LoVo (cell line): ENCODE data around the gene SRC.
"Not testable (repeated sequence)": the region's sequence is repeated elsewhere in the genome, so short reads cannot be mapped to it uniquely, and the experiment has no call there.

ENCODE experiments used
- DNase-seq: peaks from one replicate; pipeline ENCODE4 v3.0.0-alpha.2; 2016; ENCODE audit warnings: low spot score

SRC gene

GRCh38 chr20:37363221-37364012 lies 17.5 kb downstream of the SRC start:
- no peak for DNase-seq

GRCh38 chr20:37364013-37364926 lies 18.3 kb downstream of the SRC start:
- no peak for DNase-seq

- DNase-seq, result no peak
Observed at GRCh38 chr20:37364927-37365272, 19.0 kb downstream of the SRC start.

DNA sequence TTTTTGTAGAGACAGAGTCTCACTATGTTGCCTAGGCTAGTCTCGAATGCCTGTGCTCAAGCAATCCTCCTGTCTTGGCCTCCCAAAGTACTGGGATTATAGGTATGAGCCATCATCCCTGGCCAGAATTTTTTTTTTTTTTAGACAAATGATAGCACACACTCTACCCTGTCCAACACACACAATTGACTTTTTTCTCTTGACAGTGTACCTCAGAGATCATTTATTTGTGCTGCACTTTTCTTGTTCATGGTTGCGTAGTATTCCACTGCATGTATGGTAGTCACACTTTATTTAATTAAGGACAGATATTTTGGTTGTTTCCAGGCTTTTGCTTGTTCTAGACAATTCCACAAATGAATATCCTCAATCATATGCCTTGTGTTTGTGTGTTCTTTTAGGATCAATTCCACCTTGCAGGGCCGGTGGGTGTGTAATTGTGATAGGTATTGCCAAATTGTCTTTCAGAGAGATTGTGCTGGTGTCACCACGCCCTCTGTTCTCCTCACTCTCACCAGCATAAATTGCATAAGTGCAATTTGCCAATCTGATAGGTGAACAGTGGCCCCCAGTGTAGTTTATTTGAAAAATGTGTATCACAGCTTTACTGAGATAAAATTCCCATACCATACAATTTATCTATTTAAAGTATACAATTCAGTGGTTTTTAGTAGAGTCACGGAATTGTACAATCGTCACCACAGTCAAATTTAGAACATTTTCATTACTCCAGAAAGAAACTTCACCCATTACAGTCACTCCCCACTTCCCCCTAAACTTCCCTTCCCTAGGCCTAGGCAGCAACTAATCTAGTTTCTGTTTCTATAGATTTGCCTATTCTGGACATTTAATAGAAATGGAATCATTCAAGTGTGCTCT lies 20.1 kb downstream of the SRC start:
- DNase-seq, result no peak

DNA sequence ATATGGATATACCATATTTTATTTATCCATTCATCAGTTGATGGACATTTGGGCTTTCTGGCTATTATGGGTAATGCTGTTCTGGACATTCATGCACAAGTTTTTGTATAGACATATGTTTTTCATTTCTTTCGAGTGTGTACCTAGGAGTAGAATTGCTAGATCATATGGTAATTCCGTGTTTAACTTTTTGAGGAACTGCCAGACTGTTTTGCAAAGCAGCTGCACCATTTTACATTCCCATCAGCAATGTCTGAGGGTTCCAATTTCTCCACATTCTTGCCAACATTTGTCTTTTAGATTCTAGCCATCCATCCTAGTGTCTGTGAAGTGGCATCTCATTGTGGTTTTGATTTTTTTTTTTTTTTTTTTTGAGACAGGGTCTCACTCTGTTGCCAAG lies 20.8 kb downstream of the SRC start:
- DNase-seq, result no peak

GRCh38 chr20:37369846-37370245 lies 23.9 kb downstream of the SRC start:
- no peak for DNase-seq

GRCh38 chr20:37371845-37372244 lies 25.9 kb downstream of the SRC start:
- DNase-seq, result not testable (repeated sequence)

- DNase-seq, result no peak
Observed at GRCh38 chr20:37372441-37372840, 26.5 kb downstream of the SRC start.

GRCh38 chr20:37373020-37373598 lies 27.2 kb downstream of the SRC start:
- DNase-seq, result no peak

DNA sequence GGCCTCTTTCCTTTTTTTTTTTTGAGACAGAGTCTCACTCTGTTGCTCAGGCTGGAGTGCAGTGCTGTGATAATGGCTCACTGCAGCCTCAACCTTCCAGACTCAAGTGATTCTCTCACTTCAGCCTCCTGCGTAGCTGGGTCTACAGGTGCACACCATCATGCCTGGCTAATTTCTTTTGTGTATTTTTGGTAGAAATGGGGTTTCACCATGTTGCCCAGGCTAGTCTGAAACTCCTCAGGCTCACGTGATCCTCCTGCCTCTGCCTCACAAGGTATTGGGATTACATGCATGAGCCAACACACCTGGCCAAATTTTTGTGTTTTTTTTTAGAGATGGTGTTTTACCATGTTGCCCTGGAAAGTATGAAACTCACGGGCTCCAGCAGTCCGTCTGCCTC lies 29.3 kb downstream of the SRC start:
- DNase-seq, result no peak

DNA sequence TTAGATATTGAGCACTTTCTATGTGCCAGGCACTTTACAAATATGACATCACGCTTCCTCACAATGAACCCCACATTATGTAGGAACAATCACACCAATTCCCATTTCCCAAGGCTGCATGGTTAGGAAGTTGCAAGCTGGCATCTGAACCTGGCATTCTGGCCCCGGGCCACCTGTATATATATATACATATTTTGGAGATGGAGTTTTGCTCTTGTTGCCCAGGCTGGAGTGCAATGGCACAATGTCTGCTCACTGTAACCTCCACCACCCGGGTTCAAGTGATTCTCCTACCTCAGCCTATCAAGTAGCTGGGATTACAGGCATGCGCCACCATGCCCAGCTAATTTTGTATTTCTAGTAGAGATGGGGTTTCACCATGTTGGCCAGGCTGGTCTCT lies 30.4 kb downstream of the SRC start:
- no peak for DNase-seq

DNA sequence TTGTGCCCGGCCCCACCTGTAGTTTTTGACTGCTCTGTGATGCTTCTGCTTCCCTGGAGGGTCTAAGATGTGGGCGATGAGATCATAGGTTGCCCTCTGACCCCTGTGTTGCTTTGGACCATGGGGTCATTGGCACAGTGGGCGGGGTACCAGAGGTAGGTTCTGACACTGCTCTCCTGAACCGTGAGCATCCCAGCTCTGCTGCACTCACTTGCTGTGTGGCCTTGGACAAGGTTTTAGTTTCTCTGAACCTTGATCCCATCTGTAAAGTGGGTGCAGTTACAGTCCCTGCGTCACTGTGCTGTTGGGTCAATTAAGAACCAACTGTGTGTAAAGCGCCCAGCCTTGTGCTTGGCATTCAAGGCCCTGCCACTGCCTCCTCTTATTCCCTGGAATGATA lies 30.9 kb downstream of the SRC start:
- DNase-seq, result no peak

GRCh38 chr20:37377346-37378081 lies 31.6 kb downstream of the SRC start:
- DNase-seq, result no peak

DNA sequence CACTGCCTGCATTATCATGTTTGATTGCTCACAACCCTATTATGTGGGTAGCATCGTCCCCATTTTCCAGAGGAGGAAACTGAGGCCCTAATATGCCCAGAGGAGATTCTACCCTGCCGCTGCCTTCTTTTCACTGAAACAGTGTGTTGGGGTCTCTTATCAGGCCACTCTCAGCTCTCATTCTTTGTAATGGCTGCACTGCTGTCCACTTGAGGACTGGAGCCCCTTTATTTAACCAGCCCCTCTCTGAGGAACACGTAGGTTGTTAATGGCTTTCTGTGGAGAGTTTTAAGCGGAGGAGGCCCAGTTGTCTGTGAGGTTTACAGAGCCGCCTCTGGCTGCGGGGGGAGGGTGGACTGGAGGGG lies 32.5 kb downstream of the SRC start:
- DNase-seq, result no peak

- DNase-seq, result no peak
Observed at GRCh38 chr20:37378785-37379598, 33.1 kb downstream of the SRC start.

- peak; percentile 55 for DNase-seq
Observed at GRCh38 chr20:37379967-37380828, 34.3 kb downstream of the SRC start.

DNA sequence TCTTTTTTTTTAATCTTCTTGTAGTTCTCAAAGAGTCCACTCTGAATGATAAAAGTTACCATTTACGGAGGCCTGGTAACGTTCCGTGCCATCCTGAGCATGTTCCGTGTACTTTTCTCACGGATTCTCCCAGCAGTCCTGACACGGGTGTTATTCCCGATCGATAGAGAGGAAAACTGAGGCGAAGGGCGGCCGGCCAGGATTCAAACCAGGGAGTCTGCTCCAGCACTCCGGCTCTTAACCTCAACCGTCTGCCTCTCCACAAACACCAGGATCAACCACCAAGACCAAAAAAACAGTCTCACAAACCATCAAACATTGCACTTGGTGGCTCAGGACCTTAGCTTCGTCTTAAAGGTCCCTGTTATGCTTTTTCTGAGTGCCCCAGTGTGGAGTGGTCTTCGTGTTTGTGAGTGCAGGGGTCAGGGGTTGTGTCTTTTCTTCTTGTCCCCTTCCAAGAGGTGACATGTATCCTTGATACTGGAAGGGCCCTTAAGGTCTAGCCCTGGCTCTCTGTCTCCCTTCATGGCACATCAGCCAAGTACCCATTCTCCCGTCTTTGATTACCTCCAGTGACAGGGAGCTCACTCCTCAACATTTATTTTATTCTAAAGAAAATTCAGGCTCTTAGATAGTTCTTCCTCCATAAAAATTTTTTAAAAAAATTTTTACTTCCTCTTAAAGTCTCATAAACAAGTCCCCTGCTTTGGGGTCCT lies 35.1 kb downstream of the SRC start:
- no peak for DNase-seq

DNA sequence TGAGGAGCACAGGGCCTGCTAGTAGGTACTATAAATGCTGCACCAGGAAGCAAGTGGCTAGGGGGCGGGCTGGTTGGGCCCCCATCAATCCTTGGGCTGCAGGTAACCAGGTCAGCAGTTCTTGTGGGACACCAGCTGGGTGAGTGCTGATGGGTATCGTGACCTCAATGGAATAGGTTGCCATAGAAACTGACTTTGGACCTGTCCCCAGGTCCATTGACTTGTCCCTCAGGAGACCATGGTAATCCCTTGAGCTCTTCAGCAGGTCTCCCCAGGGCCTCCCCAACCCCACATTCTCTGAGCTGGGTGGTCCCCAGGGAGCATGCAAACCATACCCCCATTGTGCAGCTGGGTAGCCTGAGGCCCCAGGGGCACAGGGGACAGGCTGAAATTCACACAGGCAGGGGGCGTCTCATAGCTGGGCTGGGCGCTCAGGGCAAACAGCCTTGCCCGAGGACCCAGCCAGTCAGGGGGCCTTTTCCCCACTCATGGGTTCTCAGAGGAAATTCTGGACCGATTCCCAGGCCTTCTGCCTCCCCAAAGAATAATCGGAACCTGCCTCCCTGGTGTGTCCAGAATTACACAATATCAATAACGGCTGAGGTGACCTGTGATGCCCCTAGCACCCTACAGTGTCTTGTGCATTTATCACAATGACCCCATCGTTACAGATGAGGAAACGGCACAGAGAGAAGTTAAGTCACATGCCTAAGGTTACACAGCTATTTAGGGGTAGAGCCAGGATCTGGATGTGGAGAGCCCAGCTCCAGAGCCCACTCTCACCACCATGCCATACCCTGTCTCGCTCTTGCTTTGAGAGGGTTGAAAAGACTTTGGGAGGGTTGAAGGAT lies 35.9 kb downstream of the SRC start:
- no peak for DNase-seq
